Stimulated activated CD8-positive, alpha-beta memory T cell treated with anti-CD3 and anti-CD28 coated beads, Interleukin-7, amount 100 ng/mL, for 24 hours (primary cell): ENCODE results near the gene TMEM119.

ENCODE experiments used
- DNase-seq: peaks from one replicate; pipeline ENCODE4 v3.0.0-alpha.2; 2020; ENCODE audit warnings: low read depth

Gene TMEM119

GRCh38 chr12:108597559-108598471 is at the start of gene TMEM119:
Gene TMEM119 (minus strand): TSS chr12:108598084. CDS start chr12:108592383, 5,701 bp downstream.
- DNase-seq = no peak

GRCh38 chr12:108646600-108647579 is 49.0 kb upstream of the TMEM119 start:
- DNase-seq = no peak

- no peak for DNase-seq
These were observed 48.1 kb upstream of the TMEM119 start for GRCh38 chr12:108645686-108646599.

GRCh38 chr12:108644811-108645120 is 46.9 kb upstream of the TMEM119 start:
- DNase-seq = no peak

GRCh38 chr12:108643941-108644810 is 46.3 kb upstream of the TMEM119 start:
- DNase-seq = no peak

GRCh38 chr12:108642899-108643654 is 45.2 kb upstream of the TMEM119 start:
- no peak for DNase-seq

GRCh38 chr12:108642269-108642870 is 44.5 kb upstream of the TMEM119 start:
- no peak for DNase-seq

GRCh38 chr12:108641446-108642268 is 43.8 kb upstream of the TMEM119 start:
- no peak for DNase-seq

- no peak for DNase-seq
These were observed 43.0 kb upstream of the TMEM119 start for GRCh38 chr12:108640802-108641445.

GRCh38 chr12:108638997-108639822 is 41.3 kb upstream of the TMEM119 start:
- no peak for DNase-seq

GRCh38 chr12:108638141-108638827 is 40.4 kb upstream of the TMEM119 start:
- DNase-seq = no peak

- DNase-seq = no peak
These were observed 39.5 kb upstream of the TMEM119 start for GRCh38 chr12:108637222-108637971.

GRCh38 chr12:108635997-108636808 is 38.3 kb upstream of the TMEM119 start:
- DNase-seq = no peak

GRCh38 chr12:108635201-108635996 is 37.5 kb upstream of the TMEM119 start:
- DNase-seq = no peak
